HG03139 (cell line): ENCODE measurements around the gene DNAI7.

Source experiments
- ATAC-seq: cut with Tn5 transposase; IDR thresholded peaks from one replicate; pipeline ENCODE4 v1.9.1; 2021; ENCODE audit not compliant: unreplicated experiment

Gene DNAI7

DNA sequence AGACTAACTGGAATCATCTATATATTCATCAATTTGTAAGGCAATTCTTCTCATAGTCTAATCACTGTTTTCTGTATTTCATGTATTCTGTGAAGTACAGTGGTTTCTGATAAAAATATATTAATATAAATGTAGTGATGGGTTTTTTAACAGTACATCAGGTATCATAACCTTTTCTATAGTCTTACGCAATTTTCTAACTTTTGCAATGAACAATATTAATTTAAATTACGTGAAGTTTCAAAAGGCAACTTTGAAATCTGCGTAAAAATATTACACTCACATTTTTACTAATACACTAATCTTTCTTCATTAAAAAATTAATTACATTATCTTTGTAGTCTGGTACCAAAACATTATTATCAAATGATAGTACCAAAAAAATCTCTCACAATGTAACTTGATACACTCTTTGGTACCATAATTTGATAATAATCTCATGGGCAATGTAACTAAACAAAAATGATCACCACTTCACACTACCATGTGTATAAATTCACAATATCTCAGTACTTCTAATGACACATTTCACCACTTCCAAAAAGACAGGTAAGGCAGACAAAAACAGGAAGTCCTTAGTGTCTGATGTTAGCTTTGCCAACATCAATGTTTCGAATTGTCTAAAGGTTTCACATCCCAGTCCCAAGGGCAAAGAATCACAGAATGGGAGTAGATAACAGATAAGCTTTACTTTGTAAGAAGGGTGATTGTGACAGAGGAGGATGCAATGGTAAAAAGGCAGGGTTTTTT lies 8.7 kb downstream of the DNAI7 start:
- no peak for ATAC-seq

DNA sequence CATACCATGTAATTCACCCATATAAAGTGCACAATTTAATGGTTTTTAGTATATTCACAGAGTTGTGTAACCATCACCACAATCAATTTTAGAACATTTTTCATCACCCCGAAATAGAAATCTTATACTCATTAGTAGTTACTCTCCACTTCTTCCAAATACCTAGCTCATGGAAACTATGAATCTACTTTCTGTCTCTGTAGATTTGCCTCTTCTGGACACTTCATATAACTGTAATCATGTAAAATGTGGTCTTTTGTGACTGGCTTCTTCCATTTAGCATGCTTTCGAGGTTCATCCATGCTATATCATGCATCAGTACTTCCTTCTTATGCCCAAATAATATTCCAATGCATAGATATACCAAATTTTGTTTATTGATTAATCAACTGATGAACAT lies 10.8 kb downstream of the DNAI7 start:
- ATAC-seq: no peak

DNA sequence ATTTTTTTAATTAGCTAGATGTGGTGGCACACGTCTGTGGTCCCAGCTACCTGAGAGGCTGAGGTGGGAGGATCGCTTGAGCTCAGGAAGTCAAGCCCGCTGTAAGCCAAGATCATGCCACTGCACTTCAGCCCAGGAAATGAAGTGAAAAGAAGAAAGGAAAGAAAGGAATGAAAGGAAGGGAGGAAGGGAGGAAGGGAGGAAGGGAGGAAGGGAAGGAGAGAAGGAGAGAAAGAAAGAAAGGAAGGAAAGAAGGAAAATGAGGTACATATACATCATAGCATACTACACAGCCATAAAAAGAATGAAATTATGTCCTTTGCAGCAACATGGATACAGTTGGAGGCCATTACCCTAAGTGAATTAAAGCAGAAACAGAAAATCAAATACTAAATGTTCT lies 12.2 kb downstream of the DNAI7 start:
- ATAC-seq: no peak

DNA sequence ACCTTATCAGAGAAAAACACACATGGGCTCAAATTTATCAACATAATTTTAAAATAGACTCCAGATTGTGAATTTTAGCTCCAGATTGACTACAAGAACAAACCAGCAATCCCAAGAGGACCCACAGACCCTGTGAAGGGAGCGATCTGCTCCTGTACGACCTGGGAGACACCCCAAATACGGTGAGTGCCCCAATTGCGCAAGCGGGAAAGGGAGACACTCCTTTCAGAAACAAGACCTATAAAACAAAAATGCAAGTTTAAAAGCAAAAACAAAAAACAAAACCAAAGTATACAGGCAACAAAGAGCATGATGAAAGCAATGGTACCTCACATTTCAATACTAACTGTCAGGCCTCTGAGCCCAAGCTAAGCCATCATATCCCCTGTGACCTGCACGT lies 32.1 kb downstream of the DNAI7 start:
- ATAC-seq: no peak

DNA sequence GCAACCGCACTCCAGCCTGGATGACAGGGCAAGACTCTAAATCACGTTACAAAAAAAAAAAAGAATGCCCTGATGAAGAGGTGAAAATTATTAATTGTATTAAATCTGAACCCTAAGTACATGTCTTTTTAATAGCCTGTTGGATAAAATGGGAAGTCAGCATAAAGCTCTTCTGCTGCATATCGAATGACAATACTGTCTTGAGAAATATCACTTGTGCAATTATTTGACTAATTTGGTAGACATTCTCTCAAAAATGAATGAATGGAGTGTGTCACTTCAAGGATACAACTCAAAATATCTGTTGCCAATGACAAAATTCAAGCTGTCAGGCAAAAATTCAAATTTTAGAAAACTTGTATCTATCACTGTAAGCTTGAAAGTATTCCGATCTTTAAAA lies 38.9 kb downstream of the DNAI7 start:
- no peak for ATAC-seq

DNA sequence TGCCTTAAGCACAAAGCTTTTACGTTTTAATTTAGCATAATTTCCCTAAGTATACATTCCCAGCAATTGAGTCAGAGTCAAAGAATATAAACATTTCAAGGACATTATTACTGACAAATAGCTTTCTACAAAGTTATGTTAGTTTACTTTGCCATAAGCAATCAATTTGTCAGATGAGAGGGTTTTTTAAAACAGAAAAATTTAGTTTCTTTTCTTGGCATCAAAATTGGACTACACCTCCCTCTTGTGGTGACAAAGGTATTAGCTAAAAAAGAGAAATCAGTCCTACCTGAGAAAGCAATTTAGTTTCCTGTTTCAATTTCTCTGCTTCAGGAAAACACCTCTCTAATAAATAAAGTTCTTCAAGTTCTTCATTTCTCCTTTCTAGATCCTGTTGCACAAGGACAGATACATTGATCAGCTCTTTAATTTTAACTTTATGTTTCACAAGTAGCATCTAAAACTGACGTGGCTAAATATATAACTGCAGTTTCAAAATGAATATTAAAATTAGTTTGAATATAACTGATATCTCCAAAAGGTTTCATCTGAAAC lies 39.9 kb downstream of the DNAI7 start:
- ATAC-seq: no peak

DNA sequence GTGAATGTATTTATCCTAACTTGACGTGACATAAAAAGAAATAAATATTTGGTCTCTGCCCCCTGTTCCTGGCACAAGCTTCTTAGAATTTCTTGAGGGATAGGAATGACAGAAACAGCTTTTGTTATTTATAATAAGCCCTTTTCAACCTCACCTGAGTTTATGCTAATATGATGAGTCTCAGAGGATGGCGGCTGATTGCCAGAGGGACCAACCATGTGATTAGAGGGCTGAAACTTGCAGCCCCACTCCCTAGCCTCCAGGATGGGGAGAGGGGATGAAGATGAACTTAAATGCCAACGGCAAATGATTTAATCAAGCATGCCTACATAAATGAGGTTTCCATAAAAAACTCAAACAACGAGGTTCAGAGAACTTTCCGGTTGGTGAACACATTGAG lies 42.9 kb downstream of the DNAI7 start:
- no peak for ATAC-seq

DNA sequence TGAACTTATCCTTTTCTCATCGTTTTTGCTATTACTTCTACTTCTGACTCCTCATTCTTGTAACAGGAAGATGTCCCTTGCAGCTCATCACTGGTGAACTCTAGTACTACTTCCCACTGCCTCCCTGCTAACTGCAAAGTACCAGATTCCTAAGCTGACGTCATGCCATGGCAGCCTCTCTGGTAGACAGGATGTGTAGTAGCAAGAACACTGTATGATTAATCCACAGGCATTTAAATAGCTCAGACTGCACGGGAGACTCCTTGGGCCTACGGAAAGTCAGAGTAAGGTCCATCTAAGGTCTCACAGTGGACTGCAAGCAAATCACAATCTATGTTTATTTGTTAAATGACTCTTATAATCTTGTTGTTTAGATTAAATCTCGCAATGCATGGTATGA lies 43.5 kb downstream of the DNAI7 start:
- ATAC-seq: no peak

DNA sequence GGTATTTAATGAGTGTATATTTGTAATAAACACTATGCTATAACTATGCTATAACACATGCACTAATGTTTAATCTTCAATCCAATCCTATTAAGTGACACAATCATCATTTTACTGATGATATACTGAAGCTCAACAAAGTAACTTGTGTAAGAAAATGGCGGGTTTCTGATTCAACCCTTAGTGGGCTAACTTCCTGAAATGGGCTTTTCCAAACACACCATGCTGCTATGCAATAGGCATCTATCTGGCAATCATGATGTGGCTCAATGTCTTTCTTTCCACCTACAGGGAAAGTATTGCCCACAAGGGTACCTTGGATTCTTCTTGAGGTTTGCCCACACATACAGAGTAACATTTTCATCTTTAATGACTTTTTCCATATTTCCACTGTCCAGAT lies 48.3 kb downstream of the DNAI7 start:
- no peak for ATAC-seq

DNA sequence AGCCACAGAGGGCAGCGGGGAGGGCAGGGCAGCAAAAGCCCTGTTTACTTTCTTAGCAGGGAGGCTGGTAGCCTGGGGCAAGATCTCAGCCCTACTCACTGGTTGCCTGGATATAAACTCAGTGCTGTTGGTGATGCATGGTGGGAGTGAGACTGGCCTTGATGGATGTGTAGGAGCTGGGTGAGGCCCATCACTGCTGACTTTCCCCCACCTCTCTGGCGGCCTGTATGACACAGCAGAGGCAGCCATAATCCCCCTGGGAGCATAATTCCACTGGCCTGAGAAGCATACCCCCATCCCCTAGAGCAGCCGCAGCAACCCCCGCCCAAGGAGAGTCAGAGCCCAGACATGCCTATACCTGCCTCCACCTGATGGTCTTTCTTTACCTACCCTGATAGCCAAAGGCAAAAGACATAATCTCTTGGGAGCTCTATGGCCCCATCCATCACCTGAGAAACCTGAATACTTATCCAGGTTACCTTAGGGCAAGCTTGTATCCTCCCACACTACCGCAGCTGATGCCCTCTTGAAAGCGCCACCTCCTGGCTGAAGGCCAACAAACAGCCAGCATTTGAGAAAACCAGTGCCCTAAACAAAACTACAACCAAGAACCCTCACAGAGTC lies 59.3 kb downstream of the DNAI7 start:
- ATAC-seq: no peak

DNA sequence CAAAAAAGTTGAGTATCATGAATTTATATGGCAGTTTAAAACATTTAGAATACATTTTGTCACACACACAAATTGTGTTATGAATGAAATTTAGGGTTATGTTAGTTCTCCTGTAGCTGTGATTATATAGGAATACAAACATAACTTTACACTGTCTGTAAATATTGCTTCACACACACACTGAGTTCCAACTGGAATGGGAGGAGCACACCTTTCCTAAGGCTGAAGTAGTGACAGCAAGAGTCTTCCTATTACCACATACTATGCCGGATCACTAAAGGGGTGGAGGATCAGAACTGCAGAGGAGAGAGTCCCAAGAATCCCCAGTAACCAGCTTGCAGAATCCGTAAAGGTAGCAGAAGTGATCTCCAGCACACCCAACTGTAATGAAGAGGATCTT lies 63.7 kb downstream of the DNAI7 start:
- ATAC-seq: no peak

DNA sequence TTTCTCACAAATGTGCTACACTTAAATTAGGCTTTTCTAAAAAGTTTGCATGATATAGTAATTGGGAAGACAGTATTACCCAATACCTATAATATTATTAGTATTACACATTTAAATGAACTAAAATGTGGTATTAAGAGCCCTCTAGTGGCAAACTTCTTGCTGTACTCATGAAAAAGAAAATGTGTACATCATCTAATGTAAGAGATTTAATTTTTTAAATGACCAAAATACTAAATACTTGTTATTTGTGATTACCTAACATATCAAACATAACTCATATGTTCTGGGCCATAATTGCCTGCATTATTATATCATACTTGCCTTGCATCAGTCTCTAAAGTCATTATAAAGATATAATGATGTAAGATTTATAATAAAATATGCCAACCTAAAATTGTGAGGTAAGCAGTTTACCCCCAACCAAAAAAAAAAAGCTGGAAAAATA lies 64.2 kb downstream of the DNAI7 start:
- ATAC-seq: no peak

DNA sequence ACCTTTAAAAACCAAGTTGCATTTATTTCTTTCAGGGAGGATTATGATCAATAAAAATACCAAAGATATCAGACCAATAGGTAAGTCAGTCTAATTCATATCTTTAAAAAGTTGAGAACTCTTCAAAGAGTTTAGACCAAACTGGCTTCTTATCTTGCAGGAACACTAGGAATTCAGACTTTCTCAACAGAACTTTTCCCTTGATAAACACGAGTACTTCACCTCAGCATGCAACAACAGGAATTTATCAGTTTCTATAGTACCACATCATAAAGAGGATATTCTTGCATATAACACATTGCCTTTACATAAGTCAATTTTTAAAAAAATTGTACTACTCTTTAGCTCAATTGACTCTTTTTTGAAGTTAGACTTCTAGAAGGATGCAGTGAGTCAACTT lies 68.2 kb downstream of the DNAI7 start:
- ATAC-seq: no peak

DNA sequence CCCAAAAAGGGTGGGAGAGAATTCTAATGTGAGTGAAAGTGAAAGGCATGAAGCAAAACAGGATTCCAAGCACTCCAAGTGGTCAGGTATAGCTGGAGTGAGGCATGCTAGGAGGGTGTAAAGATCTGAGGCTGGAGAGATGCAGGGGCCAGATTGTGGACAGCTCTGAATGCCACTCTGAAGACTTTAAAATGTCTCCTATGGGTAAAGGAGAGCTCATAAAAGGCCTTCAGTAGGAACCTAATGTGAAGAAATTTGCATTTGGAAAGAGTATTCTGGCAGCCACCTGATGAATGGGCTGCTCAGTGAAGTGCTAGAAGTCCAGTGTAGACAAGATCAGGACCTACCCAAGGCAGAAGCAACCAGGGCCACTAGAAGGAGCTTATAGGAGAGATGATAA lies 68.9 kb downstream of the DNAI7 start:
- no peak for ATAC-seq

DNA sequence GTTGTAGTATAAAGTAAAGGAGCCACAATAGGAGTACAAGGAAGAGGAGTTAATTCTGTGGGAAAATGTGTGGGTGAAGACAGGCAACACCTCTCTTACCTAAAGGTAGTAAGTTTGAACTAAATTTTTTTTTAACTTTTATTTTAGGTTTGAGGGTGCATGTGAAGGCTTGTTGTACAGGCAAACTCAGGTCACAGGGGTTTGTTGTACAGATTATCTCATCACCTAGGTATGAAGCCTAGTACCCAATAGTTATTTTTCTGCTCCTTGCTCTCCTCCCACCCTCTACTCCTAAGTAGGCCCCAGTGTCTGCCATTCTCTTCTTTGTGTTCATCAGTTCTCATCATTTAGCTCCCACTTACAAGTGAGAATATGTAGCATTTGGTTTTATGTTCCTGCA lies 70.5 kb downstream of the DNAI7 start:
- ATAC-seq: no peak

DNA sequence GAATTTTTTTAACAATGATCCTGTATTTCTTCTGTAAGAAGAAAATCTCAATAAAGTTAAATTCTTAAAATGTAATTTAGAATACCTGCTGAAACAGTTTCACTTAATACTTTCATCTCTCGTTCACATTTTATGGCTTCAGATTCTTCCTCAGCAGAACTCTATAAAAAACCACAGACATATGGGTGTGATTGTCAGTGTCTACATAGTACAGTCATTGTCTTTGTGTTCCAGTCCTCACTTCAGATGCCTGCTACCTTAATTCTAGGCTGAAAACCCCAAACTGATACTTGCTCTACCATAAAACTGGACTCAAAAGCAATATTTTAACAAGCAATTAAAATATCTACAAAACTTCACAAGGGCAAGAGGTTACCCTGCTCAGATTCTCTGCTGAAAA lies 71.8 kb downstream of the DNAI7 start:
- ATAC-seq: no peak

DNA sequence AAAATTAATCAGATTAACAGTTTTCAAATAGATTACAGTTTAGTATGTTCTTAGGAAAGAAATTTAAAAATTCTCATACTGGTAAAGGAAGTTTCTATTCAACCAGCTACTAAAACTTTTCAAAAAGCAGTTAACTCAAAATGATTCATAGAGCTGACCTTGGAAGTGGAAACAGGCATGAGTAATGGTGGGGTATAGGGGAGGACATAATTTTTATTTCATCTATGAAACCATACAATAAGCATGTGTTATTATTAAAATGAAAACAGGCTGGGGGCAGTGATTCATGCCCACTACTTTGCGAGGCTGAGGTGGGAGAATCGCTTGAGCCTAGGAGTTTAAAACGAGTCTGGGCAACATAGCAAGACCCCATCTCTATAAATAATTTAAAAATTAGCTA lies 73.0 kb downstream of the DNAI7 start:
- ATAC-seq: no peak

DNA sequence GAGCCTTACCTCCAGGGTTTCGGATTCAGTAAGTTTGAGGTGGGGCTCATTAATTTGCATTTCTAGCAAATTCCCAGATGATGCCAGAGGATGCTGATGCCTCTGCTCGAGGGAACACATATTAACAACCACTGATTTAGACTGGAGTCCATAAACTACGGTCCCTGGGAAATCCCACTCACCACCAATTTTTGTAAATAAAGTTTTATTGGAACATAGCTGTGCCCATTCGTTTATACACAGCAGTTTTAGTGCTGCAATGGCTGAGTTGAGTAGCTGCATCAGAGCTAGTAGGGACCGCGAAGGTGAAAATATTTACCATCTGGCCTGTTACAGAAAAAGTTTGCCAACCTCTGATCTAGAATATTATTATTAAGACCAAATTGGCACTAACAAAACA lies 73.8 kb downstream of the DNAI7 start:
- ATAC-seq: no peak

DNA sequence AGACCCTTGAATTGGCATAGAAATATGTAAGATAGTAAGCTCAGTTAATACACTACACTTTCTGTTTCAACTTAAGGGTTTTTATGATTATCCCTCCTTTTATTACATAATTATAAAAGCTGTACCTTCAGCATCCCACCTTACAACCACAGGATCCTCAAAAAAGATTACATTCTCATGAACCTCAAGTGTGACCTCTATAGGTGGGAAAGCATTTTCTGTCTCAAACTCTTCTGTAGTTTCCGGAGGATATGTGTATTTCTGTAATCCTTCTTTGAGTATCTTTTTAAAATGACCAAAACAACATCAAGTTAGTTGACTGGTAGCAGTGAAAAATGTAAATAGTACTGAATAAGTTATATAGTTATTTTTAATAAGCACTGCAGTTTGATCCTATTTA lies 75.9 kb downstream of the DNAI7 start:
- ATAC-seq: no peak

DNA sequence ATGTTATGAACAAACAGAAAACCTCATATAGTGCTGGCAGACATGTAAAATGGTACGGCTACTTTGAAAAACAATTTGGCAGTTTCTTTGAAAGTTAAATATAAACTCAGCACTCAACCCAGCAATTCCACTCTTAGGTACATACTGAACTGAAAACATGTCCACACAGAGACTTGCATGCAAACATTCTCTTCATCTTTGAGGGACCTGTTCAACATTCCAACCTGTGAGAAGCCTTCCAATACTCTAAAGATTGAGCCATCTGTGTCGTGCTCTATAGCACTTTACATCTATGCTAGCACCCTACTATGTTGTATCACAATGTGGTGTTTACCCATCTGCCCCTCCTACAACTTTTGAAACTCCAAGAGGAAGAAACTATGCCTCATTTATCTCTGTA lies 79.3 kb downstream of the DNAI7 start:
- no peak for ATAC-seq

DNA sequence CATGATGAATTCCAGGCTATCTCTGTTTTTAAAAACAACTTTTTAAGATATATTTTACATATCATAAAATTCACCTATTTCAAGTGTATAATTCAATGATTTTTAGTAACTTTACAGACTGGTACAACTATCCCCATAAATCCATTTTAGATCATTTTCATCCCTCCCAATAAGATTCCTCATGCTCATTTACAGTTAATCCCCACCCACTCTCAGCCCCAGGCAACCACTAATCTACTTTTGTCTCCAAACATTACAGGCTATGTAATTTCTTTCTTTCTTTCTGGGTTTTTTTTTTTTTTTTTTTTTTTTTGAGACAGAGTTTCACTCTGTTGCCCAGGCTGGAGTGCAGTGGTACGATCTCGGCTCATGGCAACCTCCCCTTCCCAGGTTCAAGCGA lies 81.3 kb downstream of the DNAI7 start:
- ATAC-seq: no peak

DNA sequence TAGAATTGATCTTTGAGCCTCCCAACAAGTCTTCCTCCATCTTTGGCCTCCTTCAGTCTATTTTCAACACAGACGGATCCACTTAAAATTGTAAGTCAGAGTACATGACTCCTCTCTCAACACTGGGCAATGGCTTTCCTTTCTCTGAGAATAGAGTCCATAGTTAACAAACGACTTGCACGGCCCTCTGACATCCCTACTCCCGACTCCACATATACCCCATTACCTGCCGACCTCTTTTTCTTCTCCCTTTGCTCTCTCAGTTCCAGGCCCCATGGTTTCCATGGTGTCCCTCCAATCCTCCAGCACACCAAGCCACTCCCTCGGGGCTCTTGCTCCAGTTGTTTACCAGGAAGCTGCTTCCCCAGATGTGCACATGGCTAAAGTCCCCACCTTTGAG lies 84.7 kb downstream of the DNAI7 start:
- ATAC-seq: no peak

DNA sequence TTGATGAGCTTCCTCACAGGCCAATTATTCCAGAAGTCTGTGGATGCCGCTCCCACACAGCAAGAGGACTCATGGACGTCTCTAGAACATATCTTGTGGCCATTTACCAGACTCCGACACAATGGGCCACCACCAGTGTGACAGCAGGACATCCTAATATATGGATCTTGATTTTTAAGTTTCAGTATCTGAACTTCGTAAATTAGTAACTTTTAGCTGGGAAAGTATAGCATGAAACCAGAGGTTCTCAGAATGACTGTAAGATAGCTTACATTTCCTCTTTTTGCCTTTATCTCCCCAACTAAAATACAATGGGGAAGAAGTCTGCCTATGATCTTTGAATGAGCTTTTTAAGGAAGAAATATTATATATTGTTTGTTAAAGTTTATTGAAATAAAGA lies 87.0 kb downstream of the DNAI7 start:
- peak; percentile 86 for ATAC-seq
